K562 (cell line): ENCODE measurements around the gene PLSCR5. TPM values are rescaled to one million over a fixed set of nuclear protein-coding genes. Genes with fewer than 3 reads are reported as not detected.

Experiments
- ATAC-seq: fragments of 200-7000 bp; cut with Tn5 transposase; 3 replicates; pipeline ENCODE4 v1.9.1; 2020; ENCODE audit warnings: moderate library complexity
- BruUV-seq: library from RNA; stranded (reverse); fragments of 400-500 nt; replicated peaks from 2 replicates; lab custom pipeline; 2021; lab: Mats Ljungman, UMichigan
- CTCF ChIA-PET: fragments of 300-600 bp; formaldehyde crosslinking; extraction: SDS; loops from one replicate; lab custom pipeline; 2021; ENCODE audit warnings: low intra/inter-chr PET ratio; lab: Yijun Ruan, JAX
- POLR2A ChIA-PET: fragments of 300-600, 350-650 bp; sonication (Branson Sonifier 250); formaldehyde crosslinking; extraction: SDS; loops from one replicate; lab custom pipeline; 2021; ENCODE audit warnings: antibody characterized with exemption, inconsistent platforms; lab: Yijun Ruan, JAX
- DNase-seq, 4 experiments: peaks; one replicate each; pipeline versions ENCODE4 v3.0.0 to v3.0.0-alpha.2; 2011 to 2018; ENCODE audit warnings: low spot score in 3 of 4, mixed read lengths in 3 of 4; ENCODE audit errors: extremely low read depth in 1 of 4
- FAIRE-seq: peaks from 2 replicates; lab custom pipeline; 2011; peaks lifted over from hg19 to GRCh38; lab: Jason Lieb, UNC
- H2AFZ ChIP-seq: 2 replicates; pipeline ENCODE4 v1.6.0; 2011; ENCODE audit warnings: low read depth, low read length, control low read depth, inconsistent platforms
- H3K27ac ChIP-seq: fragments of 200-600 bp; 3 replicates; pipeline ENCODE4 v1.8.0; 2011; ENCODE audit warnings: low read depth, mild to moderate bottlenecking, control low read depth, inconsistent platforms, low read length, moderate library complexity, mixed read lengths; ENCODE audit errors: extremely low read depth
- H3K27me3 ChIP-seq, 2 experiments: fragments of 300-600 bp in 1 of 2; 2 replicates in 1 of 2; 3 replicates in 1 of 2; pipeline versions ENCODE4 v1.6.0 to v1.8.0; 2011; ENCODE audit warnings: inconsistent platforms in 2 of 2, low read length in 2 of 2, mild to moderate bottlenecking in 1 of 2, mixed read lengths in 1 of 2, moderate library complexity in 1 of 2; ENCODE audit not compliant: control insufficient read depth in 2 of 2, insufficient read depth in 2 of 2
- H3K36me3 ChIP-seq: fragments of 300-600 bp; 3 replicates; pipeline ENCODE4 v1.8.0; 2011; ENCODE audit warnings: mild to moderate bottlenecking, low read length, inconsistent platforms; ENCODE audit not compliant: control insufficient read depth, insufficient read depth
- H3K4me1 ChIP-seq, 2 experiments: fragments of 200-600 bp in 1 of 2; replicated peaks in 1 of 2; 2 replicates in 1 of 2; 3 replicates in 1 of 2; pipeline versions ENCODE4 v1.5.1 to v1.8.0; 2011; ENCODE audit warnings: inconsistent platforms in 2 of 2, low read length in 2 of 2, mild to moderate bottlenecking in 1 of 2, mixed read lengths in 1 of 2, moderate library complexity in 1 of 2; ENCODE audit not compliant: control insufficient read depth in 2 of 2, insufficient read depth in 2 of 2
- H3K4me2 ChIP-seq: 2 replicates; pipeline ENCODE4 v1.6.1; 2011; ENCODE audit warnings: low read length, control low read depth, inconsistent platforms, mixed read lengths; ENCODE audit not compliant: insufficient read depth
- H3K4me3 ChIP-seq: fragments of 200-600 bp; sonication (generic), shearing (Covaris generic); 2 replicates; pipeline ENCODE4 v1.5.1; 2016; ENCODE audit warnings: control low read depth, inconsistent platforms
- H3K79me2 ChIP-seq: fragments of 200-600 bp; 3 replicates; pipeline ENCODE4 v1.8.0; 2011; ENCODE audit warnings: low read length, inconsistent platforms; ENCODE audit not compliant: control insufficient read depth, insufficient read depth
- H3K9ac ChIP-seq, 2 experiments: 2 replicates each; pipeline versions ENCODE4 v1.6.0 to v1.6.1; 2011; ENCODE audit warnings: low read depth in 2 of 2, low read length in 2 of 2, control low read depth in 1 of 2, inconsistent platforms in 1 of 2, mild to moderate bottlenecking in 1 of 2, mixed read lengths in 1 of 2; ENCODE audit not compliant: insufficient read depth in 1 of 2
- H3K9me1 ChIP-seq: one replicate; pipeline ENCODE4 v1.6.0; 2011; ENCODE audit warnings: inconsistent platforms, mild to moderate bottlenecking, low read length, moderate library complexity; ENCODE audit not compliant: control insufficient read depth, insufficient read depth
- H3K9me3 ChIP-seq: replicated peaks from 2 replicates; pipeline ENCODE4 v1.5.1; 2011; ENCODE audit warnings: low read depth, low read length, inconsistent platforms; ENCODE audit not compliant: control insufficient read depth, insufficient read depth
- H4K20me1 ChIP-seq: replicated peaks from 2 replicates; pipeline ENCODE4 v1.6.1; 2011; ENCODE audit warnings: low read length, inconsistent platforms, mixed read lengths; ENCODE audit not compliant: control insufficient read depth, insufficient read depth
- BACH1 ChIP-seq: fragments of 200-800 bp; sonication (Bioruptor generic); IDR thresholded peaks from 2 replicates; pipeline ENCODE4 v1.6.1; 2016; ENCODE audit warnings: missing genetic modification characterization, missing compliant biosample characterization
- HES1 ChIP-seq: fragments of 450-650 bp; IDR thresholded peaks from 2 replicates; pipeline ENCODE4 v1.6.1; 2016; ENCODE audit warnings: low read depth, mild to moderate bottlenecking, moderate library complexity
- MAFK ChIP-seq: IDR thresholded peaks from 2 replicates; pipeline ENCODE4 v1.6.1; 2011; ENCODE audit warnings: low read length, improper control_type of control experiment
- MBD2 ChIP-seq: sonication (generic); IDR thresholded peaks from 2 replicates; pipeline ENCODE4 v1.6.1; 2016; ENCODE audit warnings: low read depth, borderline replicate concordance
- POLR2G ChIP-seq: fragments of 200-400 bp; formaldehyde crosslinking; IDR thresholded peaks from 2 replicates; pipeline ENCODE4 v1.6.1; 2017; ENCODE audit warnings: low read depth, mild to moderate bottlenecking, antibody characterized with exemption, low read length, moderate library complexity
- RBM39 ChIP-seq: fragments of 200-400 bp; formaldehyde crosslinking; optimal IDR thresholded peaks from 2 replicates; pipeline ENCODE3; 2018; ENCODE audit warnings: low read depth, low read length
- ZBTB5 ChIP-seq: fragments of 450-650 bp; IDR thresholded peaks from 2 replicates; pipeline ENCODE4 v1.6.1; 2017; ENCODE audit warnings: antibody characterized with exemption
- ZNF766 ChIP-seq: fragments of 200-800 bp; sonication (Bioruptor generic); conservative IDR thresholded peaks from 2 replicates; pipeline ENCODE4 v1.6.1; 2016; ENCODE audit warnings: missing genetic modification characterization, missing compliant biosample characterization
- WGBS: fragments of 100-300 bp; shearing (Covaris generic); methylation state at CpG from one replicate; pipeline ENCODE4 v1.1.6; 2016; ENCODE audit warnings: low coverage, mixed read lengths; ENCODE audit not compliant: insufficient coverage; ENCODE audit errors: missing lambda C conversion rate; 5-methylcytosine and 5-hydroxymethylcytosine counted together
- in situ Hi-C: fragments of 300-500 bp; cut with MboI; formaldehyde crosslinking; loops from 4 replicates; pipeline ENCODE4 v1.15.0; 2018; ENCODE audit warnings: inconsistent platforms, mixed read lengths
- intact Hi-C: fragments of 100-400 bp; cut with micrococcal nuclease; formaldehyde crosslinking; loops from 2 replicates; pipeline ENCODE4 v1.14.2; 2022
- polyA plus RNA-seq, 8 experiments: library from polyadenylated mRNA; depleted of rRNA in 4 of 8; stranded (reverse) in 5 of 8; unstranded in 3 of 8; fragments of >200 nt; fragmentation: Nextera tagmentation in 2 of 8; fragmentation: Illumina TruSeq in 1 of 8; extraction: Ambion mirVana in 2 of 8; extraction: Trizol in 1 of 8; gene quantifications; 2 replicates each; pipeline versions ENCODE4 v1.2.1 to v1.2.3, GENCODE V29; 2011 to 2014; ENCODE audit warnings: inconsistent platforms in 1 of 8, missing spikeins in 1 of 8
- total RNA-seq, 7 experiments: library from RNA; depleted of rRNA in 6 of 7; stranded (reverse); fragments of >200 nt in 6 of 7; fragmentation: Illumina TruSeq in 2 of 7; extraction: Trizol in 2 of 7; gene quantifications; 2 replicates each; pipeline versions ENCODE4 v1.2.1 to v1.2.3, GENCODE V29; 2011 to 2021; ENCODE audit warnings: low replicate concordance in 1 of 7
- TF ChIP-seq, protein P1 (sequence below): fragments of 250-450 bp; sonication (Bioruptor Pico); IDR thresholded peaks from 2 replicates; pipeline ENCODE4 v1.8.0; 2021; ENCODE audit warnings: moderate library complexity, mild to moderate bottlenecking, inconsistent platforms

The PLSCR5 gene
- total and polyA plus RNA-seq, 9 of the 15 experiments (the other 6 are each of a cell fraction or from before 2014, with no cell fraction given), result not detected

GRCh38 chr3:146634346-146634745 lies 29.2 kb upstream of the PLSCR5 start:
- 5% methylated on average over 3 of the region's 3 CpGs for WGBS
- FAIRE-seq, result no peak
- POLR2A ChIA-PET, result no interaction called here

DNA sequence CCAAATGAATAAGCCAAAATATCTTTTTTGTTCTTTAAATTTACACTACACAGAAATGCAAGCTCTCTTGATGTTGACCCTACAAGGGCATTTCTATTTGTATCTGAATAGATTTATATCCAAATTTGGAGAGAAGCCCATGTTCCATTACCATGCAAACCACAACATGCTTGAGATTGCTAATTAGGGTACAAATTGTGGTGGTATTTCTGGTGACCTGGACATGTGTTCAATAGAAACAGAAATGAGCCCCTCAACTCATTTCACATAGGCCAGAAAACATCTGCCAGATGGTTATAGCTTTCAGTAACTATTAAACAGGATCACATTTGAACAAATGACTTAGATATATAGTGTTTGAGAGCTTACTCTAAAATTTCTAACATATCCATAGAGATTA lies 23.5 kb upstream of the PLSCR5 start:
- Histone ChIP-seq H3K4me2 (no peak overlapping the region), H3K27ac (no peak overlapping the region), H3K9ac (no peak overlapping the region), H3K4me3 (no peak overlapping the region), H3K9me1 (no peaks in the 10 kb centered on the region), H3K4me1 (no peaks in the 10 kb centered on the region), H4K20me1 (no peaks in the 10 kb centered on the region), H2AFZ (no peak overlapping the region), H3K9me3 (no peaks in the 10 kb centered on the region), H3K79me2 (no peaks in the 10 kb centered on the region), H3K27me3 (no peaks in the 10 kb centered on the region), H3K36me3 (no peaks in the 10 kb centered on the region)
- POLR2A ChIA-PET, result no interaction called here
- FAIRE-seq, result no peak
- in situ Hi-C loops, result no loop called here
- DNase-seq, result no peak
- no peak for ATAC-seq
- intact Hi-C loops, result no loop called here
- CTCF ChIA-PET, result no interaction called here
- BruUV-seq, result no TSS peak
- no peak for TF ChIP-seq ZBTB5
- TF ChIP-seq, all 486 proteins: peak for 0

More at GRCh38 chr3:146634346-146634745, 29.2 kb upstream of the PLSCR5 start:
- Histone ChIP-seq H2AFZ (no peak overlapping the region), H3K4me3 (no peak overlapping the region), H3K27me3 (no peaks in the 10 kb centered on the region), H3K9me3 (no peaks in the 10 kb centered on the region), H4K20me1 (no peaks in the 10 kb centered on the region), H3K36me3 (no peaks in the 10 kb centered on the region), H3K9ac (no peak overlapping the region), H3K4me2 (no peak overlapping the region), H3K79me2 (no peaks in the 10 kb centered on the region), H3K4me1 (no peaks in the 10 kb centered on the region), H3K9me1 (no peaks in the 10 kb centered on the region), H3K27ac (no peak overlapping the region)
- no TSS peak for BruUV-seq
- intact Hi-C loops, result no loop called here
- DNase-seq (no peak), ATAC-seq (no peak)
- CTCF ChIA-PET, result no interaction called here
- TF ChIP-seq ZNF766 (no peak), RBM39 (no peak), MBD2 (no peak), POLR2G (no peak), BACH1 (tag) (no peak), HES1 (no peak), MAFK (no peak)
- TF ChIP-seq, protein P1, sequence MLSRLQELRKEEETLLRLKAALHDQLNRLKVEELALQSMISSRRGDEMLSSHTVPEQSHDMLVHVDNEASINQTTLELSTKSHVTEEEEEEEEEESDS (CRISPR knock-in tag), result no peak
- in situ Hi-C loops, result no loop called here
